Ishikawa (cell line): ENCODE results near the gene TREH.
A peak's percentile ranks its signal among the peaks of the same experiment; 100 is the strongest.

Source experiments
- CEBPB ChIP-seq: IDR thresholded peaks from 2 replicates; pipeline ENCODE4 v1.6.1; 2012
- CREB1 ChIP-seq: IDR thresholded peaks from 2 replicates; pipeline ENCODE4 v1.6.1; 2012; ENCODE audit warnings: low read depth
- EGR1 ChIP-seq: IDR thresholded peaks from 2 replicates; pipeline ENCODE4 v1.6.1; 2012
- EP300 ChIP-seq: IDR thresholded peaks from 2 replicates; pipeline ENCODE4 v1.6.1; 2012; ENCODE audit warnings: borderline replicate concordance
- FOXM1 ChIP-seq: IDR thresholded peaks from 2 replicates; pipeline ENCODE4 v1.6.1; 2012; ENCODE audit warnings: low read depth, borderline replicate concordance
- NFIC ChIP-seq: IDR thresholded peaks from 2 replicates; pipeline ENCODE4 v1.6.1; 2012
- RAD21 ChIP-seq: IDR thresholded peaks from 2 replicates; pipeline ENCODE4 v1.6.1; 2012; ENCODE audit warnings: low read depth
- REST ChIP-seq: IDR thresholded peaks from 2 replicates; pipeline ENCODE4 v1.6.1; 2012; ENCODE audit warnings: low read depth, mild to moderate bottlenecking
- TAF1 ChIP-seq: IDR thresholded peaks from 2 replicates; pipeline ENCODE4 v1.6.1; 2012; ENCODE audit warnings: low read depth, mild to moderate bottlenecking
- TCF12 ChIP-seq: IDR thresholded peaks from 2 replicates; pipeline ENCODE4 v1.6.1; 2012; ENCODE audit warnings: low read depth
- TEAD4 ChIP-seq: IDR thresholded peaks from 2 replicates; pipeline ENCODE4 v1.6.1; 2012
- USF1 ChIP-seq: IDR thresholded peaks from 2 replicates; pipeline ENCODE4 v1.6.1; 2012
- YY1 ChIP-seq: IDR thresholded peaks from 2 replicates; pipeline ENCODE4 v1.6.1; 2012; ENCODE audit warnings: low read depth
- ZBTB7A ChIP-seq: IDR thresholded peaks from 2 replicates; pipeline ENCODE4 v1.6.1; 2012; ENCODE audit warnings: low read depth
- TF ChIP-seq, protein P1 (sequence below): IDR thresholded peaks from 2 replicates; pipeline ENCODE4 v1.6.1; 2012

The TREH gene

GRCh38 chr11:118621784-118622375, 57.6 kb downstream of the TREH start:
- TF ChIP-seq USF1 (no peak), TEAD4 (no peak), EP300 (no peak), REST (no peak), TCF12 (no peak), FOXM1 (no peak), ZBTB7A (no peak), CEBPB (no peak), EGR1 (no peak), RAD21 (no peak), CREB1 (no peak), YY1 (no peak), TAF1 (no peak), NFIC (no peak)
- TF ChIP-seq, protein P1, sequence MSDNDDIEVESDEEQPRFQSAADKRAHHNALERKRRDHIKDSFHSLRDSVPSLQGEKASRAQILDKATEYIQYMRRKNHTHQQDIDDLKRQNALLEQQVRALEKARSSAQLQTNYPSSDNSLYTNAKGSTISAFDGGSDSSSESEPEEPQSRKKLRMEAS = no peak

- TF ChIP-seq CREB1 (no peak), NFIC (no peak), TAF1 (no peak; the same call in 1 of the 2 replicates), ZBTB7A (0 out of 2 replicates have a peak, but pooled peaks have one; percentile 48), REST (no peak)
- TF ChIP-seq, protein P1 = 0 out of 2 replicates have a peak, but pooled peaks have one; percentile 13
Measured at GRCh38 chr11:118621071-118621783, 58.2 kb downstream of the TREH start.

- TF ChIP-seq NFIC (no peak), TCF12 (no peak), CREB1 (no peak), ZBTB7A (no peak), TEAD4 (no peak), RAD21 (no peak), TAF1 (no peak), YY1 (no peak), EGR1 (no peak), FOXM1 (no peak), REST (no peak), EP300 (no peak), USF1 (no peak)
Measured at GRCh38 chr11:118620529-118621070, 58.9 kb downstream of the TREH start.
